GM19099 (cell line): ENCODE measurements around the gene GBE1.

Experiments used
- POLR2A ChIP-seq: IDR thresholded peaks from 3 replicates; pipeline ENCODE4 v1.6.1; 2011; ENCODE audit warnings: low read depth; ENCODE audit not compliant: insufficient read length; ENCODE audit errors: extremely low read depth

Gene GBE1

DNA sequence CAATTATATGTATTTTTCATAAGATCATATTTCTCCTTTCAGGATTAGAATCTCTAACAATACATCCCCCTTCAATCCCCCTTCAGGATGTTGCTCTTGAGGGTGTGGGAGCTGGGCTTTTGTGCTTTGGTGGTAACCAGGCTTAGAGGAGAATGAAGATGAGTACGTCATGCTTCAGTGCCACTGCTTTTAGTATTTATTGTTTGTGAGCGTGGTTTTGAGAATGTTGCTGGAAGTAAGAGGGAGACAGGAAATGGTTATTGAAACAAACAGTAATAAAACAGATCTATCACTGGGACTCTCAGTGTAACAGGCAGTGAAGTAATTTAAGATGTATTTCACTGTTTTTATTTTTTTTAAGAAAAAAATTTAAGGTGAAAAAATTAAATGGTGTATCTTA lies 35.3 kb downstream of the GBE1 start:
- TF ChIP-seq POLR2A = no peak

DNA sequence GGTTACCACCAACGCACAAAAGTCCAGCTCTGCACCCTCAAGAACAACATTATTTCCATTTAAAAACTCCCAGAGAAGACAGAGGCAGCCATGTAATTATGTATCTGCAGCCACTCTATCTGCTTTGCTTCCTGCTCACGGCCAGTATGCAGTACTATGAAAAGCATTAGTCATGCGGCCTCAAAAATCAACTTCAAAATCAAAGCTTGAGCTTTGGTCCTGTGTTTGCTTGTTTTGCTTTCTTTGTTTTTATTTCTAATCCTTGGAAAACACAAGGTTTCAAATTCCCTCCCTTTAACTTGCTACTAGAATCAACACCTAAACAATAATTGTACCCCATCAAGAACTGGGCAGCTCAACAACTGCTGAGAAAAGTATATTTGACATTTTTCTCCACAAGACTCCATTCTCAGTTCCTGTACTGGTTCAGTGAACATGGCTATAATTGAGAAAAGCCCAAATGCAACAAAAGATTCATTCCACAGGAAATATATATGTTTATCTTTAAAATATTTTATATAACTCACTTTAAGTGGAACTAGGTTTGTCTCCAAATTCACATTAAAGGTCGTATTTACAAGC lies 37.6 kb downstream of the GBE1 start:
- TF ChIP-seq POLR2A = no peak

DNA sequence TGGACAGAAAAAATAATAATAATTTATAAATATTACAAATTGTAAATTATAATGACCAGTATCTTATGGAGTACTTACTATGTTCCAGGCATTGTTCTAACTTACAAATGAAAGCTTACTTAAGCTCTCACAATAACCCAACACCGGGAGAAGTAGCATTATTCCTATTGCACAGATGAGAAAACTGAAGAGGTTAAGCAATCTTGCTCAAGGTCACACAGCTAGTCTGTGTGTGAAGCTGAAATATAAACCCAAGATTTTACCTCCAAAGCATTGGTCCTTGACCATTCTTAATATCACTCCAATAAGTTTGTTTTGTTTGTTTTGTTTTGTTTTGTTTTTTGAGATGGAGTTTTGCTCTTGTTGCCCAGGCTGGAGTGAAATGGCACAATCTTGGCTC lies 43.1 kb downstream of the GBE1 start:
- TF ChIP-seq POLR2A = no peak

DNA sequence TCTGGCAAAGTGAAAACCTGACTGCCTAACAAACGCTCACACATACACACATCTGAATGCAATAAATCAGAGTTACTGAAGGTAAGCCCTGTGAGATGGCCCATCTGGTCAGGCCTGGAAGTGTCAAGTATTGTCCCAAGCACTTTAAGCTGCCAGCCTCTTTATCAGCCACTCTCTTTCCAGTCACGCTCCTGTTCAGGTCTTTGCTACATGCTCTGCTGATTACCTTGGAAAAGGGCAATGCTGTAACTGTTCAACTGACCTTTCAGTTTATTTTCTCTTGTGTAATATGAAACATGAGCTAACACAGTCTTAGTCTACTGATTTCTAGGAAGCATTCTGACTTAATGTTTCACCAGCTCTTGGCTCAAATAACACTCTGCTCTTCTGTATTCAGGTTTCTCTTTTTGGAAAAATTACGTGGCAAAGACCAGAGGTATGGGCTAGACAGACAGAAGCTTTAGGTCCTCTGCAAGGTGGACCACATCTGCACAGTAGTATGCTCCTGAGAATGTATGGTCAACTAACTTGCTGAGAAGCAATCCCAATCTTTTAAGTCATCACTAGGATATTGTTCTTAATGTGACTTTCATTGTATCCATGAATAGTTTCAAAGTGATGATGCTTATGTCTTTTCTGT lies 44.5 kb downstream of the GBE1 start:
- no peak for TF ChIP-seq POLR2A

DNA sequence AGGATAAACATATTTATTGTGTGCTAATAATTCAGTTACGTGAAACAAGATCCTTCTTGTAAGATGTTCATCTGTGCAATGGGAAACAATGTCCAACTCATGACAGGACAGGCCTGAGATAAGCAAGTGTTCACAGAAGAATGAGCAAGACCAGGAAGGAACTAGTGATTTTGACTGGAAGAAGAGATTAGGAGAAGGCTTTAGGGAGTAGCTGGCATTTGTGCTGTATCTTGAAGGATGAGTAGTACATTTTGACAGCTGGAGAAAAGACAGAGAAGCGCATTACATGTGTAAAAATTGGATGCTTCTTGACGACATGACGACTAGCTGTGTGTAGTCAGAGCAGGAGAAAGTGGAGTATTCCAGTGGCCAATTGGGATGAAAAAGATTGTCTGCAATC lies 48.4 kb downstream of the GBE1 start:
- TF ChIP-seq POLR2A = no peak

DNA sequence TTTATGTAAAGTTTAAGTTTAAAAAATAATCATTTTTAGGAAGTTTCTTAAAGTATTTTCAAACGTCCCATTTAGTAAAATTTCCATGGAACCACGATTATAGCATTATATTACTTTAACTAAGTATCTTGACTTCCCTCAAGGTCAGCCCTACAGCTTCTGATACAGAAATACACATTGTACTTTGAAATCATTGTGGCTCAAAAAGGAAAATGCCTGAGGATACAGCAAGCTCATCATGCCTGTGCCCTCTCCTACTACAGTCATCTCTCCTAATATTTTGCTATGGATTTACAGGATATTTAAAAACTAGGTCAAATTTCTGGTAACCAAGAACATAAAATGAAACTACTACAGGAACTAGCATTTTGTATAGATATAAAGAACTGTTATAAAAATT lies 51.8 kb downstream of the GBE1 start:
- TF ChIP-seq POLR2A = no peak

DNA sequence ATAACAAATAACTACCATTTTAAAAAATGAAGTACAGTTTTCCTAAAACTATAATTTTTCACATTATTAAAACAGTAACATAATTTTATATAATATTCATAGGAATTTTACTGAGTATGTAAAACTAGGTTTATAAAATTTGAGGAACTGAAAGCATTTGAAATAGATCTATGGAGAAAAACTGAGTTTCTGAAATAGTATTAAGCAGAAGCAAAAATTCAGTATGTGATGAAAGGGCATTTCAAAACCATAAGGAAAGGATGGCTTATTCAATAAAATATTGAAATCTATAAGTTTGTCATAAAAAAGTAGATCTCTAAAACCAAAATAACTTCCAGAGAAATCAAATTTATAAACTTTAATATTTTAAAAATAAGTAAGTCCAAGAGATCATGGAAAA lies 53.4 kb downstream of the GBE1 start:
- TF ChIP-seq POLR2A = no peak

DNA sequence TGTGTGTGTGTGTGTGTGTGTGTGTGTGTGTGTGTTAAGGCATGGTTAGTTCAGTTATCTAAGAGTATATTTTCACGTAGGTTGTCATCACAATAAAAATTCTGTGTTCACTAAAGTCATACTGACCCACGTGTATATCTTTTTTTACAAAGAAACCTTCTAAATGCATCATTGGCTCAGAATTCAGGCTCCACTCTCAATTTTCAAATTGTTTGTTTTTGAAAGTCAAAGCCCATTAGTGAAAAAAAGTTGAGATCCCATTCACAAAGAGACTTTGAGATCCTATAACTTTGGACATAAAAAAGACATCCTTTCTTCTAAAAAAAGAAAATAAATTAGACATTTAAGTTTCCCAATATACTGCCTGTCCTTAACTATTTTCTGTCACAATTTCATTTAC lies 59.3 kb downstream of the GBE1 start:
- no peak for TF ChIP-seq POLR2A

DNA sequence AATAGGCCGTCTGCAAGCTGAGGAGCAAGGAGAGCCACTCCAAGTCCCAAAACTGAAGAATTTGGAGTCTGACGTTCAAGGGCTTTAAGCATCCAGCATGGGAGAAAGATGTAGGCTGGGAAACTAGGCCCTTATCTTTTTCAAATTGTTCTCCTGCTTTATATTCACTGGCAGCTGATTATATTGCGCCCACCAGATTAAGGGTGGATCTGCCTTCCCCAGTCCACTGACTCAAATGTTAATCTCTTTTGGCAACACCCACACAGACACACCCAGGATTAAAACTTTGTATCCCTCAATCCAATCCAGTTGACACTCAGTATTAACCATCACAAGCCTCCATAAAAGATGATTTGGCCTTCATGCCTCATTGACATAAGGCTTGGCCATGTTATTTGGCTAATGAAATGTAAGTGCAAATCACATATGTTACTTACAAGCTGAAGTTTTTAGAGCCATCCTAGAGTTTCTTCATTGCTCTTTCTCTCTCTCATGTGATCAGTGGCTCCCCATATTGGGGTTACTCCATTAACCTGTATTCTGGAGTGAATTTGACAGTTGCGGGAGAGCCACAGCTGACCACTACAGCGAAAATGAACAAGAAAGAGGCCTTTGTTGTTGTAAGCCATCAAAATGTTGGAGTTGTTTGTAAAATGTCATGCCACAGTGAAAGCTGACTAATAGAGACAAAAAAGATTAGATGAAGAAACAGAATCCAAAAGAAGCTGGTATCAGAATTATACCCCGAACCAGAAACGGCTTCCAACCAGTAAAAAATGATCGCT lies 61.7 kb downstream of the GBE1 start:
- TF ChIP-seq POLR2A = no peak

DNA sequence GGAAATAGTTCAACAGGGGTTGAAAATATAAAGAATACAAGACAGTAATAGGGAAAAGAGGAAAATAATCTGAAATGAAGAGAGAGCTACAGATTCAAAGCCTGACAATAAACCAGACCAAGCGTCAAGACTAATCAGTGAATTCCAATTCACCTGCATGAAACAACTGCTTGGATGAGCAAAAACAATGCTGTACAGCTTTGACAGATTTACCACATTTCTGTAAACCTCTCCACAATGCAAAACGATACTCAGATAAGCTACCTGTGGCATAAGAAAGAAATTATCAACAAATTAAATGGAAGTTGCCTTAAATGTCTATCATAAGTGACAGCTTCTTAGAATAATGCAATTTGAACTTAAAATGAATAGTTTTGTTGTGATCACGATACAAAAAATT lies 65.4 kb downstream of the GBE1 start:
- TF ChIP-seq POLR2A = no peak

DNA sequence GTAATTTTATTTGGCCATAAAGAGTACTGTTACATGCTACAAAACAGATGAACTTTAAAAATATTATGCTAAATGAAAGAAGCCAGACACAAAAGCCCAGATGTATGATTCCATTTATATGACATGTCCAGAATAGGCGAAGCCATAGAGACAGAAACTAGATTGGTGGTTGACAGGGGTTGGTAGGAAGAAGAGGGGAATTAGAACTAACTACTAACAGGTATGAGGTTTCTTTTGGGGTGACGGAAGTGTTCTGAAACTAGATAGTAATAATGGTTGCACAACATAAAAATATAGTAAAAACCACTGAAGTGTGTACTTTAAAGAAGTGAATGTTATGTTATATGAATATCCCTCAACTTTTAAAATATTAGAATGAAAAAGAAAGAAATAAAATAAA lies 66.1 kb downstream of the GBE1 start:
- TF ChIP-seq POLR2A = no peak

DNA sequence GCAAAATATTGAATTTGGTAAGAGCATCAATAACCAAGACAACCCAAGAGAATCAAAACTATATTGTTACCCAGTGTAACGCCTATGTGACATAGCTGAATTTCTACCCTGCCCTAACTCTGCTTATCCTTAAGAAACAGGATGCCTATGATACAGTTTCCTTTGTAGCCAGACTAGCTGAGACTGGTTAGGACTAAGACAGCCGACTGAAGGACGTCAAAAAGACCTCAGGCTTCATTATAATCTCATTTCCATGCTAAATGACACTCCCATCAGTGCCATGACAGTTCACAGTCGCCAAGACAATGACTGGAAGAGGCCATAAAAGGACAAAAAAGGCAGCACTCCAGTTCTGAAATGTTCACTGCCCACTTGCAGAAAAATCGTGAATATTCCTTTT lies 66.8 kb downstream of the GBE1 start:
- TF ChIP-seq POLR2A = no peak

DNA sequence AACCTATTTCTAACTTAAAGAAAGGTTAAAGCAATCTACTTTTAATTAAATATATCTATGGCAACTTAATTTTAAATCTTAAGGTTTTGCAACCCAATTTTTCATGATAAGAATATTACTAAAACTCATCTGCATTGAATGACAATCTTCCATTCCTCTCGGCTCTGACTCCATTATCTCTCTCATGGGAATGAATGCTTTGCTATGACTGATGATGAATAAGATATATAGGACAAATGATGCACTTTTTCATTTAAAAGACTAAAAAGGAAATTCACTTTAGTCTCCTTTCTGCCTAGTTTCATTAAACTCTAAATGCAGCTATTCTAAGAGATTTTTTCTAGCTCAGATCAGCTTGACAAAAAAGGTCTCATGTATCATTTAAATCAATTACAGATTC lies 68.7 kb downstream of the GBE1 start:
- TF ChIP-seq POLR2A = no peak

DNA sequence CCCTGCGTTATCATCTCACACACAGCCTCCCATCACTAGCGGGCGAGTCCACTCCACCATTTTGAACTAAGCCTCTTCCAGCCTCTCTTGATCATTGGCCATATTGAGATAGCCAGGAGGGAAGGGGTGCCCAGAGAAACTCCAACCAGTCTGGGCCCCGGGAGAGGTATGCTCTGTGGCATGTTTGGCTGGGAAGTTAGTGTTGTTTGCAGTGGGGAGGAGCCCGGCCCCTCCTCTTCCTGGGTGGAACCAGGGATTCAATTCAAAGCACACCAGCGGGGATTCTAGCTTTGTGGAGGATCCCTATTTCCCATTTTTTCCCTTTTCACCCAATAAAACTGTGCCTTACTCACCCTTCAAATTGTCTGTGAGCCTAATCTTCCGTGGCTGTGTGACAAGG lies 71.8 kb downstream of the GBE1 start:
- TF ChIP-seq POLR2A = no peak

DNA sequence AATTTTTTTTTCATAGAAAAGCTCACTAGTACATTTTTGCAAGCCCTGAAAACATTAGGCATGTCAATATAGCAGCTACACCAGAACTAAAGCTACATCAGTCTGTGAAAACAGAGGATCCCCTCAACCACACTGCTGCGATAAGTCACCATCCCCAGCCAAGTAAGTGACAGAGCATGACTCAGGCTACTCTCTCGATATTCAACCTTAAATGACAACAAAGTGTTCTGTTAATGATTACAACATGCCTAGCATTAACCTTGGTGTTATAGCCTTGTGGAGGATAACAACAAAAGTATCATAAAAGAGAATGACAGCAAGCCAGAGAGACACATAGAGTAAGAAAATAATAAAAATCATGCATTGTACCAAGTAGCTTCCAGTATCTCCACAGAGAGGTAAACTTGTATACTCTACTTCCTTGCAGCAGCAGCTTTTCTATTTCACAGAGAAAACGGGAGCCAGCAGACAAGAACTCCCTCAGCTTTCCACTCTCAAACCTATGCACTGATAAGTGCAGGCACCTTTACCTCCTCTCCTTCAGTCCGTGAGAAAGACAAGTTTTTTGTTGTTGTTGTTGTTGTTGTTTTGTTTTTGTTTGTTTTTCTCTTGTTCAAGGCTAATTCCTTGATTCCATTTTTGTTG lies 76.6 kb downstream of the GBE1 start:
- TF ChIP-seq POLR2A = no peak
